ENCODE results near the gene FAM193B. TPM values are rescaled to one million over a fixed set of nuclear protein-coding genes. Genes with fewer than 3 reads are reported as not detected.

Gene FAM193B
- total RNA-seq, 1 donor: 32.6 TPM

DNA sequence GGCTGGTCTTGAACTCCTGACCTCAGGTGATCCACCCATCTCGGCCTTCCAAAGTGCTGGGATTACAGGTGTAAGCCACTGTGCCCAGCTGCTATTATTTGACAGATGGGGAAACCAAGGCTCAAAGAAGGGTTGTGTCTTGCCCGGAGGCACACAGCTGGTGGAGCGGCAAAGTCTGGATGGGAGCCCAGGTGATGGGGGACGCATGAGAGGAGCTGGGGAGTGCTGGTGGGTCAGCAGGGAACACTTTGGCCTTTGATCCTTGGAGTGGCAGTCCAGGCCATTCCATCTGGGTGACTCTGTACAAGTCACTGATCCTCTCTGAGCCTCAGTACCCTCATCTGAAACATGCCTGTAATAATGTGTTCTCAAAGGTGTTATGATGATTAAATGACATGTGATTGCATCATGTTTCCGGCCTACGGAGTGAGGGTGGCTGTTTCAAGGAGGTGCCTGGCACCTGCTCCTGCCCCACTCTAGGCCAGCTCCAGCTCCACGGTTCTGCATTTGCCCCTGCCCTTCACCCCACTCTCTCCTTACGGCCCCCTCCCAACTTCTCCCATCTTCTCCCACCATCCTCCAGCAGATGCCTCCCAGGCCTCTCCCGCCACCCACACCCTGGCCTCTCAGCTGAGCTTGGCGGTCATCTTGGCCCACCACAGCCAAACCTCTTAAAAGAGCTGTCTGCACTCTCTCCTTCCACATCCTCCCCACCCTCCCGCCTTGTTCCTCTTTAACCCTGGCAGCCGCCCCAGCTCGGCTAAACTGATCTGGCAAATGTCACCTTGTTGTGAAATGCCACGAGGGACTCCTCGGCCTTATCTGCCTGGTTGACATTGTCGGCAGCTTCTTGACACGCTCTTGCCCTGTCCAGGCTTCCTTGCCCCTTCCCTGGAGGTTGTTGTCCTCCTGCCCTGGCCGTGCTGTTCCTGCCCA is 75.4 kb downstream of the FAM193B start:
- peaks cover 15% of the 10 kb centered on the region for H3K4me1 ChIP-seq (ENCODE audit: insufficient read depth, low read length)
- H3K27me3 ChIP-seq (ENCODE audit: insufficient read depth, low read length): no peaks in the 10 kb centered on the region
- H3K4me3 ChIP-seq (ENCODE audit: insufficient read depth, low read length): no peak overlapping the region
- H3K9me3 ChIP-seq (ENCODE audit: low read depth, low read length): no peaks in the 10 kb centered on the region
- TF ChIP-seq, protein P1, sequence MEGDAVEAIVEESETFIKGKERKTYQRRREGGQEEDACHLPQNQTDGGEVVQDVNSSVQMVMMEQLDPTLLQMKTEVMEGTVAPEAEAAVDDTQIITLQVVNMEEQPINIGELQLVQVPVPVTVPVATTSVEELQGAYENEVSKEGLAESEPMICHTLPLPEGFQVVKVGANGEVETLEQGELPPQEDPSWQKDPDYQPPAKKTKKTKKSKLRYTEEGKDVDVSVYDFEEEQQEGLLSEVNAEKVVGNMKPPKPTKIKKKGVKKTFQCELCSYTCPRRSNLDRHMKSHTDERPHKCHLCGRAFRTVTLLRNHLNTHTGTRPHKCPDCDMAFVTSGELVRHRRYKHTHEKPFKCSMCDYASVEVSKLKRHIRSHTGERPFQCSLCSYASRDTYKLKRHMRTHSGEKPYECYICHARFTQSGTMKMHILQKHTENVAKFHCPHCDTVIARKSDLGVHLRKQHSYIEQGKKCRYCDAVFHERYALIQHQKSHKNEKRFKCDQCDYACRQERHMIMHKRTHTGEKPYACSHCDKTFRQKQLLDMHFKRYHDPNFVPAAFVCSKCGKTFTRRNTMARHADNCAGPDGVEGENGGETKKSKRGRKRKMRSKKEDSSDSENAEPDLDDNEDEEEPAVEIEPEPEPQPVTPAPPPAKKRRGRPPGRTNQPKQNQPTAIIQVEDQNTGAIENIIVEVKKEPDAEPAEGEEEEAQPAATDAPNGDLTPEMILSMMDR (IDR thresholded peaks at IDR 0.05; ENCODE audit: extremely low read depth, low read depth, low read length): no peak
- peak; percentile 84 for DNase-seq (ENCODE audit: insufficient read length, low spot score, missing footprints)
- H3K36me3 ChIP-seq (ENCODE audit: insufficient read depth, low read length): peaks cover 38% of the 10 kb centered on the region
- H3K79me2 ChIP-seq (ENCODE audit: insufficient read depth, low read length): no peaks in the 10 kb centered on the region
- H2AFZ ChIP-seq (ENCODE audit: low read length): no peak overlapping the region
- H3K27ac ChIP-seq (ENCODE audit: low read depth, low read length): peak overlapping the region; percentile 72
- H4K20me1 ChIP-seq (ENCODE audit: insufficient read depth, low read length): peaks cover 18% of the 10 kb centered on the region
- H3K4me2 ChIP-seq (ENCODE audit: insufficient read depth, low read length): no peak overlapping the region

DNA sequence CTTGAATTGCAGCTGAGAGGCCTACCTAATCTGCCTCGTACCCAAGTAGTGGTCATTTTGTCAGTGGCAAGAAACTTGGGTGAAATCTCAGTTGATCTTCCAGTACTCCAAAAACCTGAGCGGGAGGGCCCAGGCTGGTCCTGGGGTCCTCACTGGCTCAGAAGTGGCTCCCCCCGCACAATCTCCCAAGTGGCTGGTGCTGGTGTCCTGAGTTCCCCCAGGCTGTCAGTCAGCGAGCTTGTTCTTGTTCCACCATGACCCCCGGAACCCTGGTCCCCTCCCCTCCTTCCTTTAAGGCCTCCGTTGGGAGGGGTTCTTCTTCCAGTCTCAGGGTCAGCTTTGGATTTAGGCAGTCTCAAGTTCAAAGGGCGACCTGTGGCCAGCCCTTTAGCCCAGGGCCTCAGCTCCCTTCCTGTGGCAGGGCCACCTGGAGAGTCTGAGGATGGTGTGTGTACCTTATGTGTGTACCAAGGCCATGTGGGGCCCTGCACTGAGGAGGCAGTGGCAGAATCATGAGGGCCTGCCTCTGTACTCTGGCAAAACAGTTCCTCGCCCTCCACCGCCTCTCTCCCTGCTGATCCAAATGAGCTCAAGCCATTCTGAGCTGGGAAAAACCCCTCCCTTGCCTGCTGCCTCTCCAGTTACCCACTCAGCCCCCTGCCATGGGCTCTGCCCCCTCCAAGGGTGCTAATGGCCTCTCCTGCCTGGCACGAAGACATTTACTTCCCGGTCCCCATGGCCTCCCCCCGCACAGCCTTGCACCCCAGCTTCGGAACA is 76.5 kb downstream of the FAM193B start:
- Histone ChIP-seq H3K79me2 (ENCODE audit: insufficient read depth, low read length) (no peaks in the 10 kb centered on the region), H3K36me3 (ENCODE audit: insufficient read depth, low read length) (peaks cover 27% of the 10 kb centered on the region), H3K4me1 (ENCODE audit: insufficient read depth, low read length) (peaks cover 15% of the 10 kb centered on the region), H4K20me1 (ENCODE audit: insufficient read depth, low read length) (peaks cover 8% of the 10 kb centered on the region), H3K4me3 (ENCODE audit: insufficient read depth, low read length) (no peak overlapping the region), H3K4me2 (ENCODE audit: insufficient read depth, low read length) (no peak overlapping the region), H3K27ac (ENCODE audit: low read depth, low read length) (peak overlapping the region; percentile 17), H3K9me3 (ENCODE audit: low read depth, low read length) (no peaks in the 10 kb centered on the region), H2AFZ (ENCODE audit: low read length) (no peak overlapping the region), H3K27me3 (ENCODE audit: insufficient read depth, low read length) (no peaks in the 10 kb centered on the region)
- TF ChIP-seq, protein P1 (IDR thresholded peaks at IDR 0.05; ENCODE audit: extremely low read depth, low read depth, low read length): no peak
- peak; percentile 87 for DNase-seq (ENCODE audit: insufficient read length, low spot score, missing footprints)

DNA sequence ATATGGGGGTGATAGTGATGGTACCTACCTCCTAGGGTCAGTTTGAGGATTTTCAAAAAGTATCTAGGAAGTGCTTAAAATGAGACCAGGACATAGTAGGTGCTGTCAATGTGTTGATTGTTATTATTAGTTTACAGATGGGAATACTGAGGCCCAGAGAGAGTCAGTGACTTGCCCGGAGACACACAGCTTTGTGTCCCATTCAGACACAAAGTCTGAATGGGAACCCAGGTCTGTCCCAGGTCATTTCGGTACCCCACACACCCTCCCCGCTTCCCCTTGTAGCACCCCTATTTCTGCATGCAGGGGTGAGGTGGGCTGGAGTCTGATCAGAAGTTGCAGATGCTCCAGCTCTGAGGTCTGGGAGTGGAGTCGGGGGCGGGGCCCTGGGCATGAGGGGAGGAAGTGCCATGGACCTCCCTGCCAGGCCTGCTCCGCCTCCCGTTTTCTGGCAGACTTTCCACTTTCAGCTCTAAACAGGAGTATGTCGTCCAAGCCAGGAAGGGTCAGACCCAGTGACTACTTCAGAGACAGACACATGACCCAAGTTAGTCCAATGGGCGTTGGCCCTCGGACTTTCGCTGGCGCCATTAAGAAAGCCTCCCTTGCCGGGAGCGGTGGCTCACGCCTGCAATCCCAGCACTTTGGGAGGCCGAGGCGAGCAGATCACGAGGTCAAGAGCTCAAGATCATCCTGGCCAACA is 77.7 kb downstream of the FAM193B start:
- peak; percentile 90 for DNase-seq (ENCODE audit: insufficient read length, low spot score, missing footprints)

More for the DNA sequence above, 77.7 kb downstream of the FAM193B start:
- peaks cover 12% of the 10 kb centered on the region for H3K79me2 ChIP-seq (ENCODE audit: insufficient read depth, low read length)
- peaks cover 17% of the 10 kb centered on the region for H4K20me1 ChIP-seq (ENCODE audit: insufficient read depth, low read length)
- no peak overlapping the region for H3K4me3 ChIP-seq (ENCODE audit: insufficient read depth, low read length)
- H3K4me2 ChIP-seq (ENCODE audit: insufficient read depth, low read length): no peak overlapping the region
- H2AFZ ChIP-seq (ENCODE audit: low read length): no peak overlapping the region
- H3K27ac ChIP-seq (ENCODE audit: low read depth, low read length): no peak overlapping the region
- H3K27me3 ChIP-seq (ENCODE audit: insufficient read depth, low read length): no peaks in the 10 kb centered on the region
- peaks cover 15% of the 10 kb centered on the region for H3K36me3 ChIP-seq (ENCODE audit: insufficient read depth, low read length)
- H3K4me1 ChIP-seq (ENCODE audit: insufficient read depth, low read length): peaks cover 21% of the 10 kb centered on the region
- TF ChIP-seq, protein P1 (IDR thresholded peaks at IDR 0.05; ENCODE audit: extremely low read depth, low read depth, low read length): no peak
- no peaks in the 10 kb centered on the region for H3K9me3 ChIP-seq (ENCODE audit: low read depth, low read length)

Measured in osteoblast (primary cell).